Common myeloid progenitor, CD34-positive (primary cell): Measurements from ENCODE around the gene FAM83G.

Experiments
- CTCF ChIA-PET: fragments of 350-600 bp; sonication (Branson Sonifier 250); formaldehyde crosslinking; loops from one replicate; lab custom pipeline; 2021; ENCODE audit warnings: antibody characterized with exemption; lab: Charles Lee
- POLR2A ChIA-PET: fragments of 350-600 bp; sonication (Branson Sonifier 250); formaldehyde crosslinking; loops from one replicate; lab custom pipeline; 2021; ENCODE audit warnings: antibody characterized with exemption; lab: Charles Lee
- DNase-seq, 3 donors: peaks; one replicate each; pipeline versions ENCODE4 v3.0.0 to v3.0.0-alpha.2; 2013
- H3K27ac ChIP-seq, 2 experiments: 1 replicate in 1 of 2; 2 replicates in 1 of 2; pipeline ENCODE4 v1.7.0; 2013; ENCODE audit warnings: inconsistent platforms in 2 of 2, low read length in 2 of 2, mild to moderate bottlenecking in 2 of 2, low read depth in 1 of 2, moderate library complexity in 1 of 2; ENCODE audit not compliant: severe bottlenecking in 2 of 2, insufficient read depth in 1 of 2, poor library complexity in 1 of 2
- H3K27me3 ChIP-seq, 5 experiments: replicated peaks in 2 of 5; 1 replicate in 3 of 5; 2 replicates in 2 of 5; pipeline versions ENCODE4 v1.6.1 to v1.7.0; 2013; ENCODE audit warnings: low read length in 4 of 5, mild to moderate bottlenecking in 2 of 5, moderate library complexity in 2 of 5, inconsistent platforms in 1 of 5; ENCODE audit not compliant: insufficient read depth in 5 of 5, control insufficient read depth in 4 of 5
- H3K36me3 ChIP-seq, 4 experiments: 1 replicate in 2 of 4; 2 replicates in 2 of 4; pipeline versions ENCODE4 v1.6.1 to v1.7.0; 2013; ENCODE audit warnings: low read length in 3 of 4, control low read depth in 1 of 4, mild to moderate bottlenecking in 1 of 4; ENCODE audit not compliant: control insufficient read depth in 4 of 4, insufficient read depth in 4 of 4
- H3K4me1 ChIP-seq, 4 experiments: 1 replicate in 3 of 4; 2 replicates in 1 of 4; pipeline versions ENCODE4 v1.6.1 to v1.7.1; 2013; ENCODE audit warnings: low read length in 3 of 4, mild to moderate bottlenecking in 3 of 4, control low read depth in 1 of 4, inconsistent platforms in 1 of 4, moderate library complexity in 1 of 4; ENCODE audit not compliant: control insufficient read depth in 4 of 4, insufficient read depth in 4 of 4; ENCODE audit errors: control extremely low read depth in 1 of 4
- H3K4me3 ChIP-seq, 7 experiments: 1 replicate in 4 of 7; 2 replicates in 3 of 7; pipeline versions ENCODE4 v1.5.1 to v1.7.0; 2013; ENCODE audit warnings: mild to moderate bottlenecking in 7 of 7, low read length in 6 of 7, moderate library complexity in 6 of 7, inconsistent platforms in 2 of 7, low read depth in 2 of 7, control low read depth in 1 of 7; ENCODE audit not compliant: insufficient read depth in 4 of 7, control insufficient read depth in 1 of 7; ENCODE audit errors: extremely low read depth in 1 of 7
- H3K9me3 ChIP-seq, 5 experiments: 1 replicate in 4 of 5; 2 replicates in 1 of 5; pipeline versions ENCODE4 v1.6.1 to v1.7.1; 2013; ENCODE audit warnings: low read length in 4 of 5, mild to moderate bottlenecking in 2 of 5, inconsistent platforms in 1 of 5, low read depth in 1 of 5, moderate library complexity in 1 of 5; ENCODE audit not compliant: control insufficient read depth in 4 of 5, insufficient read depth in 2 of 5; ENCODE audit errors: control extremely low read depth in 1 of 5
- WGBS: methylation state at CpG from one replicate; pipeline ENCODE4 v1.1.5; 2013; ENCODE audit not compliant: insufficient coverage; 5-methylcytosine and 5-hydroxymethylcytosine counted together

Gene FAM83G

DNA sequence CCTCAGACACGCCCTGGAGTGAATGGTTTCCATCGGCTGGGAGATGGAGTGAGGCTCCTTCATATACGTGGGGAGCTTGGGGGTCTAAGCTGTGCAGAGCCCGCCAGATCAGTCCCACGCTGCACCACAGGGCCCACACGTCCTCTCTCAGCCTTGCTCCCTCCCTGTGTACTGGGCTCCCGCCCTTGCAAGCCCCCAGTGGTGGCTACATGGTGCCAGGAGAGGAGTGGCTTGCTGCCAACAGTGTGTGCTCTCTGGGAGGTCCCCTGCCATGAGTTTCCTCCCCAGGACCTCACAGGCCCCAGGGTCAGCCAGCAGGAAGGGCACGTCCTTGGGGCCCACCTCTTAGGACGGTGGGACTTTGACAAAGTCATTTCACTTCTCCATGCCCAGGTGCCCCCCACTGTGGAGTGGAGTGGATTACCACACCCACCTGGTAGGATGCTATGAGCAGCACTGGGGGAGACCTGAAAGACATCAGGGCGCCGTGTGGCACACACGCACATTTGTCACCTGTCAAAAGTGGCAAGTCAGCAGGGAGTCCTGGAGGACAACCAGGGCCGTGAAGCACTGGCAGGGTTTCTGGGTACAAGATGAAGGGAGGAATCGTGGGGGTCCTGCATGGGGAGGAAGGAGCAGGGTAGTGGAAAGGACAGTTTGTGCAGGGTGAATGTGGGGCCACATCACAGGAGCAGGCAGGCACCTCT lies 38.9 kb downstream of the FAM83G start:
- no peak overlapping the region for H3K27ac ChIP-seq
- peak in 2 of 3 donors; percentile 54 to 56 for DNase-seq
- H3K27me3 ChIP-seq: no peaks in the 10 kb centered on the region
- peaks cover 4 to 67% (median 56%) of the 10 kb centered on the region in 4 experiments for H3K4me1 ChIP-seq
- H3K36me3 ChIP-seq: peaks cover 0 to 5% (median 0%) of the 10 kb centered on the region in 4 experiments
- no peaks in the 10 kb centered on the region for H3K9me3 ChIP-seq
- peak overlapping the region in 2 of 7 experiments; percentile 2 to 18 for H3K4me3 ChIP-seq
- ChIA-PET POLR2A (no interaction called here), CTCF (no interaction called here)
- 39% methylated on average over 13 of the region's 14 CpGs for WGBS

DNA sequence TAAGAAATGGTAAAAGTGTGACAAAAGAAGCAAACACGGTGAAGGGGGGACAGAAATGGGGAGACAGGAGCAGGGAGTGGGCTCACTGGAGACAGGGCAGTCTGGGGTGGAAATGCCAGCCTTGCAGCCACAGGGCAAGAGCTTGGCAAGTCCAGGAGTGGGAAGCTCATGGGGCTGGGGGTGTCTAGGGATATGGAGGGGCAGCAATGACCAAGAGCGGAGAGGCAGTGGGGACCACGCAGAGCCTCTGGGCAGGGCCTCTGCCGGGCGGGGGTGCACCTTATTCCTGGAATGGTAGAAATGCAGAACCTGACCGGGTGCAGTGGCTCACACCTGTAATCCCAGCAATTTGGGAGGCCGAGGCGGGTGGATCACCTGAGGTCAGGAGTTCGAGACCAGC lies 40.0 kb downstream of the FAM83G start:
- no peaks in the 10 kb centered on the region for H3K27me3 ChIP-seq
- POLR2A ChIA-PET: interaction anchor here (0.6 kb wide), 1 partner anchor 40 kb away, joined by 3 read pairs; the partner anchor contains the start of gene FAM83G

DNA sequence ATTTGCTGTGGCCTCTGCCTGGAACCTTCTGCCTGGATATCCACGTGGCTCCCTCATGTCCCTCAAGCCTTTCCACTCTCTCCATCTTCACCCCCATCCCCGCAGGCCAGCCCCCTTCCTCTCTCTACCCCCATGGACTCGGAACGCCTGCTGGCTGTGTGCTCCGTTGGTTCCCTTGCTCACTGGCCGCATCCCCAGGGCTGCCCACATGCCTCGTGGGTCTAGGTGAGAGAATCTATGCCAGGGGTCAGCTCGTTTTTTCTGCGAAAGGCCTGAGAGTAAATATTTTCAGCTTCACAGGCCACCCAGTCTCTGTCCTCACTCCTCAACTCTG lies 40.6 kb downstream of the FAM83G start:
- CTCF ChIA-PET: interaction anchor here (0.8 to 4.2 kb wide), 2 partner anchors 25 to 35 kb away, joined by 3 to 29 read pairs; no protein-coding TSS in a partner anchor
- Histone ChIP-seq H3K27me3 (no peaks in the 10 kb centered on the region), H3K27ac (no peak overlapping the region), H3K36me3 (no peaks in the 10 kb centered on the region), H3K9me3 (no peaks in the 10 kb centered on the region), H3K4me1 (peaks cover 0 to 52% (median 44%) of the 10 kb centered on the region in 4 experiments), H3K4me3 (no peak overlapping the region)
- WGBS: 98% methylated on average over 8 of the region's 9 CpGs
- DNase-seq: no peak
- POLR2A ChIA-PET: no interaction called here

More for the DNA sequence above, 40.0 kb downstream of the FAM83G start:
- Histone ChIP-seq H3K27ac (no peak overlapping the region), H3K4me1 (peaks cover 0 to 58% (median 48%) of the 10 kb centered on the region in 4 experiments), H3K36me3 (no peaks in the 10 kb centered on the region), H3K4me3 (no peak overlapping the region), H3K9me3 (no peaks in the 10 kb centered on the region)
- CTCF ChIA-PET: no interaction called here
- no peak for DNase-seq
- WGBS: 96% methylated on average over 6 of the region's 9 CpGs

DNA sequence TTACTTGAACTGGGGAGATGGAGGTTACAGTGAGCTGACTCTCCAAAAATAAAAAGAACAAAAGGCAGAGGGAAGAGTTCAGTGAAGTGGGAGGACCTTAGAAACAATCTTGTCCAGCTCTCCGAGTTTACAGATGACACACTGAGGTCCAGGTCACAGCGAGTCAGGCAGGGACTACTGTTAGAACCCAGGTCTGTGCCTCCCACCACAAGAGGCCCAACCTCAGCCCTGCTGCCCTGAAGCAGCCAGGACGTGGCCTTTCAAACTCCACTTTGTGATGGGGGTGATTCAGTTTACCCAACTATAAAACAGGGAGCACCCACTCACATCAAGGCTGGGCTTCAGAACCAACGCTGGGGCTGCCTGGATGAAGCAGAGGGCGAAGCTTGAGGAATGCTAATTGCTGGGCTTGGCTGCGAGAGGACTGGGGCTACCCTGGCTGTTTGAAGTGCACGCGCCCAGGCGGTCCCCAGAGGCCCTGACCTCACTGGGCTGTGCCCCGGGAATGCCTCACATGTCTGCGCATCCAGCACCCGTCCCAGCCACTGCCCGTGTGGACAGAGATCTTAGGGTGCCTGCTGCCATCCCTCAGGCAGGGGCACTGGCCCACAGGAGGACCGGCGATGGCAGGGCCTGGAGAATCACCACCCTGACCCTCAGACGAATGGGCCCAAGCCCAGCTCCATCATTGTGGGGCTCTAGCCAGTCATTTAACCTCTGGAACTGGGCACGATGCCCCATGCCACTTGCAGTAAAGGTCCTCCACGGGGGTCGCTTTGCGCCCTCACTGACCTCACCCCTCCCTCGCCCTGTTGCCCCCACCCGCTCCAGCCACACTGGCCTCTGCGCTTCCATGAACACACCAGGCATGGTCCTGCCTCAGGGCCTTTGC lies 41.2 kb downstream of the FAM83G start:
- ChIA-PET CTCF (interaction anchor here (0.8 to 4.2 kb wide), 2 partner anchors 25 to 36 kb away, joined by 3 to 29 read pairs; no protein-coding TSS in a partner anchor), POLR2A (no interaction called here)
- Histone ChIP-seq H3K9me3 (no peaks in the 10 kb centered on the region), H3K27ac (no peak overlapping the region), H3K4me1 (peaks cover 0 to 46% (median 38%) of the 10 kb centered on the region in 4 experiments), H3K4me3 (no peak overlapping the region), H3K27me3 (no peaks in the 10 kb centered on the region), H3K36me3 (no peaks in the 10 kb centered on the region)
- DNase-seq: no peak
- 98% methylated on average over 21 of the region's 23 CpGs for WGBS

DNA sequence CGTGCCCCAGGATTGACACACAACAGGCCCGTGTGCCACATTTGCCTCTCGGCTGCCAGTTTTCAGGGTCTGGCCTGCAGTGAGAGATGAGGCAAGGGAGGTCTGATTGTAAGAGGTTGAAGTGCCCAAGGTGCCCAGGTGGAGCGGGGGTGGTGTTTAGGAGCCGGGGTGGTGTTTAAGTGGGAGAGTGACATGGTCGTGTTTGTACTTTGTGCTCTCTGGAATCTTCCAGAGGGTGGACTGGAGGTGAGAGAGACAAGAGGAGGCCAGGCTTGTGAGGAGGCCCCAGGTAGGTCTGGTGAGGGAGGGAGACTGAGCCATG lies 42.1 kb downstream of the FAM83G start:
- WGBS: 100% methylated on average over 6 of the region's 6 CpGs
- POLR2A ChIA-PET: no interaction called here

DNA sequence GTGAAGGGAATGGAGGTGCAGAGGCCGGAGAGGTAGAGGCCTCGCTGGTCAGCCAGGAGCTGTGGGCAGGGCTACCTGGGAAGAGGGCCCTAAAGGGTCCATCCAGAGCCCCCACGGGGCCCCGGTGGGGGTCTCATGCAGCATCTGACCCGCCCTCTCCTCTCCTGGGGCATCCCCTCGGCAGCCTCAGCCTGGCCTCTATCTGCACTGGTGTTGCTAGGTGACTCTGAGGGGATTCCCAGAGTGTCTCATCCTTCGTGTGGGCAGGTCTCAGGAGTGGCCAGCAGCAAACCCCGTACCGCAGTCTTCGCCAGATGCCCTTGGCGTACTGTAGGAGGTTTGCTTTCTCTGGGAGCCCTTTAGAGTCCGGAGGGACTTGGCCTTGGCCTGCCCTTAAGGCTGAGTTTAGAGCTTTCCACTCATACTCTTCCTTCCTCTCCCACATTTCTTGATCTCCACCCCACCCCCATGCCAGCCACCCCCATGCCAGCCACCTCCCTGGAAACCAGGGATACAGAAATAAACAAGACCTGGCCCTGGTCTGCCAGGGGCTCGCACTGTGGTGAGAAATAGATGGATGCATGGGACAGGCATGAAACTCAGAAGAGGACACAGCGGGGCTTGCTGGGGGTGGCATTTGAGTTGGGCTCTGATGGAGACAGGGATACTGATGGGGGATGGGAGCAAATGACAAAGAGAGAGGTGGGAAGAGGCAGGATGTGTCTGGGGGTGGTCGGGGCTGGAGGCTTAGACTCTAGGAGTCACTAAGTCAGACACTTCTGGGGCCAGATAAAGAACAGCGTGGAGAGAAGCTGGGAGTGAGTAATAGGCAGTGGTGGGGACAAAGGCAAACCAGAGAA lies 42.7 kb downstream of the FAM83G start:
- H3K27me3 ChIP-seq: no peaks in the 10 kb centered on the region
- H3K4me1 ChIP-seq: peaks cover 0 to 31% (median 24%) of the 10 kb centered on the region in 4 experiments
- CTCF ChIA-PET: interaction anchor here (0.8 to 4.2 kb wide), 19 partner anchors 8 to 260 kb away, joined by 3 to 29 read pairs (median 6); partner anchors contain the start of genes FAM83G and SLC5A10
- POLR2A ChIA-PET: no interaction called here
- no peak overlapping the region for H3K4me3 ChIP-seq
- H3K27ac ChIP-seq: no peak overlapping the region
- 96% methylated on average over 8 of the region's 16 CpGs for WGBS
- DNase-seq: peak in 1 of 3 donors; percentile 25
- no peaks in the 10 kb centered on the region for H3K36me3 ChIP-seq
- no peaks in the 10 kb centered on the region for H3K9me3 ChIP-seq

More for the DNA sequence above, 42.1 kb downstream of the FAM83G start:
- Histone ChIP-seq H3K4me1 (peaks cover 0 to 37% (median 29%) of the 10 kb centered on the region in 4 experiments), H3K9me3 (no peaks in the 10 kb centered on the region), H3K27me3 (no peaks in the 10 kb centered on the region), H3K27ac (no peak overlapping the region), H3K4me3 (no peak overlapping the region), H3K36me3 (no peaks in the 10 kb centered on the region)
- no peak for DNase-seq
- CTCF ChIA-PET: interaction anchor here (1.8 to 4.2 kb wide), 4 partner anchors 32 to 67 kb away, joined by 5 to 29 read pairs (median 12); no protein-coding TSS in a partner anchor
